OCI-LY3 (cell line): Measurements from ENCODE around the gene AUTS2.

ENCODE experiments used
- CTCF ChIP-seq: fragments of 200-600, 300-600 bp; sonication (generic); IDR thresholded peaks from 2 replicates; pipeline ENCODE4 v1.5.1; 2014; ENCODE audit warnings: antibody characterized with exemption, low read length, low read depth
- EZH2phosphoT487 ChIP-seq: fragments of 200-600 bp; shearing (Covaris generic); IDR thresholded peaks from 2 replicates; pipeline ENCODE4 v1.6.1; 2018; ENCODE audit warnings: antibody characterized with exemption, mixed run types, low read depth

- TF ChIP-seq CTCF (no peak), EZH2phosphoT487 (no peak)
Measured at GRCh38 chr7:70704831-70705346, 1106.6 kb downstream of the AUTS2 start.
